Transverse colon (tissue), 4 donors: ENCODE data around the gene ABTB1.

Source experiments
- POLR2A ChIP-seq: fragments of 450-650 bp; IDR thresholded peaks from one replicate; pipeline ENCODE4 v1.6.1; 2016; ENCODE audit warnings: antibody characterized with exemption, mild to moderate bottlenecking, moderate library complexity
- POLR2AphosphoS5 ChIP-seq, 3 donors: sonication (generic); formaldehyde crosslinking; IDR thresholded peaks; one replicate each; pipeline ENCODE4 v1.6.1; 2016; ENCODE audit warnings: antibody characterized with exemption in 3 of 3
- TF ChIP-seq, protein P1 (sequence below), 5 experiments: fragments of 200-600 bp in 3 of 5; fragments of 450-650 bp in 2 of 5; sonication (generic) in 3 of 5; IDR thresholded peaks; 1 replicate in 2 of 5; 2 replicates in 3 of 5; pipeline ENCODE4 v1.5.1; 2016 to 2017; ENCODE audit warnings: antibody characterized with exemption in 5 of 5, inconsistent platforms in 3 of 5, mild to moderate bottlenecking in 2 of 5, moderate library complexity in 1 of 5

DNA sequence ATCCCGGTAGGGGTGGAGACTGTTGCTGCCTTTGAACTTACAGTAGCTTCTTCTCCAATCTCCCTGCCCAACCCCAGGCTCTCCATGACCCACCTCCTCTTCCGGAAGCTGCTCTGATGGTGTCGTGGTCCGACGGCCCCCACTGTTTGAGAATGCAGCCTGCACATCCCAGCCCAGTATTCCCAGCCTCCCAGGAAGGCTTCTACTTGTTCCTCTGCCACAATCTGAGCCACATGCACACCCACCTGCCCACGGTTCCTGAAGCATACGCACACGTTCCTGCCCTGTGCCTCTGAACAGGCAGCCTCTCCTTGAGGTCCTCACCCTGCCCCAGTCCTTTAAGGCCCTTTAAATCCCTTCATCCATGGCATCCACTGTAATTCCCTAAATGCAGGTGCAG lies 57.4 kb downstream of the ABTB1 start:
- TF ChIP-seq POLR2AphosphoS5 (IDR thresholded peaks at IDR 0.05), result no peak
- TF ChIP-seq, protein P1, sequence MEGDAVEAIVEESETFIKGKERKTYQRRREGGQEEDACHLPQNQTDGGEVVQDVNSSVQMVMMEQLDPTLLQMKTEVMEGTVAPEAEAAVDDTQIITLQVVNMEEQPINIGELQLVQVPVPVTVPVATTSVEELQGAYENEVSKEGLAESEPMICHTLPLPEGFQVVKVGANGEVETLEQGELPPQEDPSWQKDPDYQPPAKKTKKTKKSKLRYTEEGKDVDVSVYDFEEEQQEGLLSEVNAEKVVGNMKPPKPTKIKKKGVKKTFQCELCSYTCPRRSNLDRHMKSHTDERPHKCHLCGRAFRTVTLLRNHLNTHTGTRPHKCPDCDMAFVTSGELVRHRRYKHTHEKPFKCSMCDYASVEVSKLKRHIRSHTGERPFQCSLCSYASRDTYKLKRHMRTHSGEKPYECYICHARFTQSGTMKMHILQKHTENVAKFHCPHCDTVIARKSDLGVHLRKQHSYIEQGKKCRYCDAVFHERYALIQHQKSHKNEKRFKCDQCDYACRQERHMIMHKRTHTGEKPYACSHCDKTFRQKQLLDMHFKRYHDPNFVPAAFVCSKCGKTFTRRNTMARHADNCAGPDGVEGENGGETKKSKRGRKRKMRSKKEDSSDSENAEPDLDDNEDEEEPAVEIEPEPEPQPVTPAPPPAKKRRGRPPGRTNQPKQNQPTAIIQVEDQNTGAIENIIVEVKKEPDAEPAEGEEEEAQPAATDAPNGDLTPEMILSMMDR (IDR thresholded peaks at IDR 0.05), result no peak
- TF ChIP-seq POLR2A, result no peak
